Endodermal cell (in vitro differentiated cells): ENCODE results near the gene GSG1L. TPM values are rescaled to one million over a fixed set of nuclear protein-coding genes. Genes with fewer than 3 reads are reported as not detected.

ENCODE experiments used
- DNase-seq: peaks from one replicate; pipeline ENCODE4 v3.0.0-alpha.2; 2017
- H3K27ac ChIP-seq: 2 replicates; pipeline ENCODE4 v1.5.1; 2013; ENCODE audit warnings: mild to moderate bottlenecking, low read depth, low read length, moderate library complexity
- H3K27me3 ChIP-seq: 2 replicates; pipeline ENCODE4 v1.6.1; 2013; ENCODE audit warnings: mild to moderate bottlenecking, low read length, moderate library complexity; ENCODE audit not compliant: insufficient read depth, control insufficient read depth, poor library complexity, severe bottlenecking
- H3K36me3 ChIP-seq: 2 replicates; pipeline ENCODE4 v1.7.0; 2013; ENCODE audit warnings: mild to moderate bottlenecking, low read length, moderate library complexity; ENCODE audit not compliant: control insufficient read depth, insufficient read depth
- H3K4me1 ChIP-seq: one replicate; pipeline ENCODE4 v1.7.0; 2013; ENCODE audit warnings: low read length; ENCODE audit not compliant: control insufficient read depth, insufficient read depth
- H3K4me3 ChIP-seq: 2 replicates; pipeline ENCODE4 v1.5.1; 2013; ENCODE audit warnings: mild to moderate bottlenecking, low read length, moderate library complexity
- H3K9ac ChIP-seq: 2 replicates; pipeline ENCODE4 v1.6.1; 2013; ENCODE audit warnings: mild to moderate bottlenecking, low read length, moderate library complexity; ENCODE audit not compliant: poor library complexity, severe bottlenecking; ENCODE audit errors: extremely low read depth
- H3K9me3 ChIP-seq: 2 replicates; pipeline ENCODE4 v1.6.1; 2013; ENCODE audit warnings: mild to moderate bottlenecking, low read length, moderate library complexity; ENCODE audit not compliant: control insufficient read depth
- H3K27ac Mint-ChIP-seq: 2 replicates; pipeline ENCODE4 v1.8.0; 2020; ENCODE audit warnings: mixed read lengths
- H3K27me3 Mint-ChIP-seq: 2 replicates; pipeline ENCODE4 v1.8.0; 2021; ENCODE audit warnings: mild to moderate bottlenecking, mixed read lengths; ENCODE audit not compliant: insufficient read depth
- H3K36me3 Mint-ChIP-seq: 2 replicates; pipeline ENCODE4 v1.8.0; 2020; ENCODE audit warnings: low read depth, mixed read lengths
- H3K4me1 Mint-ChIP-seq: 2 replicates; pipeline ENCODE4 v1.8.0; 2020; ENCODE audit warnings: mixed read lengths
- H3K4me3 Mint-ChIP-seq: 2 replicates; pipeline ENCODE4 v1.8.0; 2020; ENCODE audit warnings: mild to moderate bottlenecking, moderate library complexity, mixed read lengths
- H3K9me3 Mint-ChIP-seq: 2 replicates; pipeline ENCODE4 v1.8.0; 2020; ENCODE audit warnings: mild to moderate bottlenecking, mixed read lengths
- whole genome bisulfite sequencing, 2 experiments: methylation state at CpG; one replicate each; pipeline versions ENCODE4 v1.1.5 to v1.1.7; 2013; ENCODE audit warnings: missing lambda C conversion rate in 2 of 2, mixed read lengths in 1 of 2; ENCODE audit not compliant: insufficient coverage in 1 of 2, insufficient read length in 1 of 2; 5-methylcytosine and 5-hydroxymethylcytosine counted together
- total RNA-seq, 2 donors: library from RNA; stranded (reverse); fragmentation: NEBNext Ultra II Directional in 1 of 2; extraction: Animal tissue kit (Norgen Biotek cat#: 25700) in 1 of 2; gene quantifications; 2 replicates in 1 of 2; 3 replicates in 1 of 2; pipeline ENCODE4 v1.2.1, GENCODE V29; 2021
- TF ChIP-seq, protein P1 (sequence below): fragments of 200-600 bp; sonication (generic); conservative IDR thresholded peaks from 2 replicates; pipeline ENCODE4 v1.5.0; 2021; ENCODE audit warnings: antibody characterized with exemption, mild to moderate bottlenecking

The GSG1L gene
- total RNA-seq, 2 donors from 2014 or later, result 0.24 TPM; not detected in 1

DNA sequence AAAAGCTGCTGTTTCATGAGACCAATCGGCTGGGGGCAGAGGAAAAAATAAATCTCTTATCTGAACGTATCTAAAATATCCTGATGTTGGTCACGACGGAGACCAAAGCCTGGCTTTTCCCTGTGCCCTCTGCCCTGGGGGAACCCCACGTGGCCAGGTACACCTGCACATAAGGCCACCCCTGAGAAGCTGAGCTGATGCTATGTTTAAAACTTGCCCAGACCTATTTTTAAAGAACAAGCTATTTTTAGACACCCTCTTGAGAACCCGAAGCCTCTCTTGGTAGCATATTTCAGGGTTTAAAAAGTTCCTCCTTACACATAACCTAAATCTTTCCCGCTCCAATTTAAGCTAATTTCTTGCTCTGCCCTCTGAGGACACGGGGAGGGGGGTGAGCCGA is 210.4 kb downstream of the GSG1L start:
- H3K4me3 Mint-ChIP-seq, result no peak overlapping the region
- H3K9me3 Mint-ChIP-seq, result no peaks in the 10 kb centered on the region
- no peaks in the 10 kb centered on the region for H3K36me3 ChIP-seq
- H3K9me3 ChIP-seq, result no peaks in the 10 kb centered on the region
- no peak overlapping the region for H3K27ac Mint-ChIP-seq
- no peaks in the 10 kb centered on the region for H3K4me1 Mint-ChIP-seq
- no peak for DNase-seq
- no peaks in the 10 kb centered on the region for H3K36me3 Mint-ChIP-seq
- H3K27me3 Mint-ChIP-seq, result no peaks in the 10 kb centered on the region
- no peaks in the 10 kb centered on the region for H3K27me3 ChIP-seq
- no peak overlapping the region for H3K4me3 ChIP-seq
- no peaks in the 10 kb centered on the region for H3K4me1 ChIP-seq
- no peak overlapping the region for H3K27ac ChIP-seq
- 90 to 98% methylated on average over 6 to 9 of the region's 9 CpGs for WGBS, 2 experiments
- no peak overlapping the region for H3K9ac ChIP-seq
- TF ChIP-seq, protein P1, sequence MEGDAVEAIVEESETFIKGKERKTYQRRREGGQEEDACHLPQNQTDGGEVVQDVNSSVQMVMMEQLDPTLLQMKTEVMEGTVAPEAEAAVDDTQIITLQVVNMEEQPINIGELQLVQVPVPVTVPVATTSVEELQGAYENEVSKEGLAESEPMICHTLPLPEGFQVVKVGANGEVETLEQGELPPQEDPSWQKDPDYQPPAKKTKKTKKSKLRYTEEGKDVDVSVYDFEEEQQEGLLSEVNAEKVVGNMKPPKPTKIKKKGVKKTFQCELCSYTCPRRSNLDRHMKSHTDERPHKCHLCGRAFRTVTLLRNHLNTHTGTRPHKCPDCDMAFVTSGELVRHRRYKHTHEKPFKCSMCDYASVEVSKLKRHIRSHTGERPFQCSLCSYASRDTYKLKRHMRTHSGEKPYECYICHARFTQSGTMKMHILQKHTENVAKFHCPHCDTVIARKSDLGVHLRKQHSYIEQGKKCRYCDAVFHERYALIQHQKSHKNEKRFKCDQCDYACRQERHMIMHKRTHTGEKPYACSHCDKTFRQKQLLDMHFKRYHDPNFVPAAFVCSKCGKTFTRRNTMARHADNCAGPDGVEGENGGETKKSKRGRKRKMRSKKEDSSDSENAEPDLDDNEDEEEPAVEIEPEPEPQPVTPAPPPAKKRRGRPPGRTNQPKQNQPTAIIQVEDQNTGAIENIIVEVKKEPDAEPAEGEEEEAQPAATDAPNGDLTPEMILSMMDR, result no peak

DNA sequence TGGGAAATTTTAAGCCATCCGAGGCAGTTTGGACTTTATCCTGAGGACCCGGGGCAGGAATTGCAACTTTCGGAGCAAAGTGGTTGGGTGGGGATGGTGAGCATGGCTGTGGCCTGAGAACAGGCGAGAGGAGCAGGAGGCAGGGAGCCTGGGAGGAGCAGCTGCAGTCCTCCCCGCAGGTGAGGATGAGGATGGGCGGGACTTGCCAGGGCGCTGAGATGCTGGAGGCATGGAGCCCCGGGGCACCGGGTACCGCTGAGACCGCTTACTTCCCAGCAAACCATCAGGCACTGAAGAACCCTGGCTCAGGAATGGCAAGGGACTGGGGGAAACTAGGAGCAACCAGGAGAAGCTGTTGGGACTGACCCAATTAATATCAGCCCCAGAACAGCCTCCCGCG is 210.8 kb downstream of the GSG1L start:
- Mint-ChIP-seq H3K9me3 (no peaks in the 10 kb centered on the region), H3K27me3 (no peaks in the 10 kb centered on the region), H3K4me3 (no peak overlapping the region), H3K27ac (no peak overlapping the region), H3K4me1 (no peaks in the 10 kb centered on the region), H3K36me3 (no peaks in the 10 kb centered on the region)
- no peak for DNase-seq
- Histone ChIP-seq H3K27ac (no peak overlapping the region), H3K4me3 (no peak overlapping the region), H3K4me1 (no peaks in the 10 kb centered on the region), H3K9ac (no peak overlapping the region), H3K36me3 (no peaks in the 10 kb centered on the region), H3K9me3 (no peaks in the 10 kb centered on the region), H3K27me3 (no peaks in the 10 kb centered on the region)
- TF ChIP-seq, protein P1, result no peak
- 81 to 93% methylated on average over 8 to 13 of the region's 13 CpGs for WGBS, 2 experiments

DNA sequence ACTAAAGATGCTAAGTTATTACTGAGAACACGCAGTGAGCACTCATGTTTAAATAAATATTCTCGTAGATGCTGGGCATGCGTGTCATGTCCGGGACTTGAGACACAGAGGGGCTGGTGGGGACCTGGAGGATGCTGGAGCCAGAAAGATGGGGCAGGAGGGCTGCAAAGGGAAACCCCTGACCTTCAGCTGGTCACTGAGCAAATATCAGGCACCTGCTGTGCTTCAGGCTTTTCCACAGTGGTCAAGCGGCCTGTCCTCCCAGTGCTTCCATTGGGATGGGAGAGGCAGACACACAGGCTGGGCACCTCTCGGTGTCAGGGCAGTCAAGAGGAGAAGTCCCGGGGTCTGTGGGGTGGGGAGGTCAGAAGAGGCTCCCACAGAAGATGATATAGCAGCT is 211.4 kb downstream of the GSG1L start:
- H3K4me1 ChIP-seq, result no peaks in the 10 kb centered on the region
- H3K27me3 Mint-ChIP-seq, result no peaks in the 10 kb centered on the region
- H3K27ac Mint-ChIP-seq, result no peak overlapping the region
- H3K4me3 ChIP-seq, result no peak overlapping the region
- H3K27ac ChIP-seq, result no peak overlapping the region
- TF ChIP-seq, protein P1, result no peak
- H3K9me3 Mint-ChIP-seq, result peaks cover 3% of the 10 kb centered on the region
- H3K9ac ChIP-seq, result no peak overlapping the region
- 93 to 97% methylated on average over 7 of the region's 7 CpGs for WGBS, 2 experiments
- H3K4me1 Mint-ChIP-seq, result no peaks in the 10 kb centered on the region
- H3K4me3 Mint-ChIP-seq, result no peak overlapping the region
- H3K9me3 ChIP-seq, result no peaks in the 10 kb centered on the region
- no peaks in the 10 kb centered on the region for H3K36me3 Mint-ChIP-seq
- no peaks in the 10 kb centered on the region for H3K27me3 ChIP-seq
- no peak for DNase-seq
- no peaks in the 10 kb centered on the region for H3K36me3 ChIP-seq
